Lower leg skin (tissue), 4 donors: ENCODE data around the gene SLC1A7. TPM values are rescaled to one million over a fixed set of nuclear protein-coding genes. Genes with fewer than 3 reads are reported as not detected.

ENCODE experiments used
- DNase-seq, 2 donors: peaks; one replicate each; pipeline ENCODE4 v3.0.0-alpha.2; 2019; ENCODE audit warnings: low spot score in 2 of 2
- H3K4me3 ChIP-seq: fragments of 200-600 bp; sonication (generic); 2 replicates; pipeline ENCODE4 v1.5.1; 2017; ENCODE audit warnings: mild to moderate bottlenecking, low read depth; ENCODE audit not compliant: poor library complexity, severe bottlenecking
- POLR2A ChIP-seq, 2 donors: fragments of 450-650 bp; IDR thresholded peaks; one replicate each; pipeline ENCODE4 v1.6.1; 2016 to 2017; ENCODE audit warnings: antibody characterized with exemption in 2 of 2, mild to moderate bottlenecking in 1 of 2, moderate library complexity in 1 of 2
- WGBS, 2 donors: methylation state at CpG; one replicate each; pipeline ENCODE4 v1.1.5; 2018; 5-methylcytosine and 5-hydroxymethylcytosine counted together
- intact Hi-C: fragments of 100-400 bp; cut with DNase I; formaldehyde crosslinking; loops from one replicate; pipeline ENCODE4 v1.15.0; 2023; ENCODE audit warnings: low total_unique reads
- total RNA-seq, 4 donors: library from RNA; depleted of rRNA; stranded (reverse); fragments of >200 nt; gene quantifications; one replicate each; pipeline ENCODE4 v1.1.0, GENCODE V29; 2016
- TF ChIP-seq, protein P1 (sequence below), 3 donors: fragments of 450-650 bp; IDR thresholded peaks; one replicate each; pipeline ENCODE4 v1.5.1; 2016; ENCODE audit warnings: antibody characterized with exemption in 3 of 3, mild to moderate bottlenecking in 3 of 3, moderate library complexity in 2 of 3

SLC1A7 gene
- total RNA-seq, 4 donors from 2014 or later: not detected

DNA sequence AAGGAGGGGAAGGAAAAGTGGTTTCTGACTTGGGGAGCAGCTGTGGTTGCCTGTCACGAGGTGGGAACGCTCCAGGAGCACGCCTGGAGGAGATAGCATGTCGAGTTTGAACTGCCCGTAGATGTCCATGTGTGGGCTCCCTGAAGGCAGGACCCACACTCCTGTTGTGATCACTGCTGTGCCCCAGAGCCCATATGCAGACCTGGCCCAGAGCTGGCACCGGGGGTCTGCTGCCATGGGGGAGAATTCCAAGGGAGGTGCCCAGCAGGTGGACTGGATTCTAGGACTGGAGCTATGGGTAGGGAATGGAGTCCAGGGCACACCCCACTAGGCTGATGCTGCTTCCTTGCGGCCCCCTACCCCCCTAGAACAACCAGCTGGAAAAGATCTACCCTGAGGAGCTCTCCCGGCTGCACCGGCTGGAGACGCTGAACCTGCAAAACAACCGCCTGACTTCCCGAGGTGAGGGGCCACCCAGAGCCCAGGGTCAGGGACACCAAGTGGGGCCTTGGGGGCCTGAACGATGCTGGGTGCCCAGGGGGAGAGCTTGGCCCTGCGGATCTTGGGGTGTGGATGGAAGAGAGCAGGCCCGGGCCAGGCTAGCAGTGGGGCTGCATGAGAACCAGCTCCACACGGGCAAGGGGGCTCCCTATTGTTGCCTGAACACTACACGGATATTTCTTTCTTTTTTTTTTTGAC, 71.1 kb downstream of the SLC1A7 start:
- no peak overlapping the region for H3K4me3 ChIP-seq
- WGBS, 2 donors: 77 to 87% methylated on average over 16 of the region's 17 CpGs
- DNase-seq: peak in 1 of 2 donors; percentile 81
- intact Hi-C loops: no loop called here
- TF ChIP-seq, protein P1, sequence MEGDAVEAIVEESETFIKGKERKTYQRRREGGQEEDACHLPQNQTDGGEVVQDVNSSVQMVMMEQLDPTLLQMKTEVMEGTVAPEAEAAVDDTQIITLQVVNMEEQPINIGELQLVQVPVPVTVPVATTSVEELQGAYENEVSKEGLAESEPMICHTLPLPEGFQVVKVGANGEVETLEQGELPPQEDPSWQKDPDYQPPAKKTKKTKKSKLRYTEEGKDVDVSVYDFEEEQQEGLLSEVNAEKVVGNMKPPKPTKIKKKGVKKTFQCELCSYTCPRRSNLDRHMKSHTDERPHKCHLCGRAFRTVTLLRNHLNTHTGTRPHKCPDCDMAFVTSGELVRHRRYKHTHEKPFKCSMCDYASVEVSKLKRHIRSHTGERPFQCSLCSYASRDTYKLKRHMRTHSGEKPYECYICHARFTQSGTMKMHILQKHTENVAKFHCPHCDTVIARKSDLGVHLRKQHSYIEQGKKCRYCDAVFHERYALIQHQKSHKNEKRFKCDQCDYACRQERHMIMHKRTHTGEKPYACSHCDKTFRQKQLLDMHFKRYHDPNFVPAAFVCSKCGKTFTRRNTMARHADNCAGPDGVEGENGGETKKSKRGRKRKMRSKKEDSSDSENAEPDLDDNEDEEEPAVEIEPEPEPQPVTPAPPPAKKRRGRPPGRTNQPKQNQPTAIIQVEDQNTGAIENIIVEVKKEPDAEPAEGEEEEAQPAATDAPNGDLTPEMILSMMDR (IDR thresholded peaks at IDR 0.05): no peak
- no peak for TF ChIP-seq POLR2A (IDR thresholded peaks at IDR 0.05)

DNA sequence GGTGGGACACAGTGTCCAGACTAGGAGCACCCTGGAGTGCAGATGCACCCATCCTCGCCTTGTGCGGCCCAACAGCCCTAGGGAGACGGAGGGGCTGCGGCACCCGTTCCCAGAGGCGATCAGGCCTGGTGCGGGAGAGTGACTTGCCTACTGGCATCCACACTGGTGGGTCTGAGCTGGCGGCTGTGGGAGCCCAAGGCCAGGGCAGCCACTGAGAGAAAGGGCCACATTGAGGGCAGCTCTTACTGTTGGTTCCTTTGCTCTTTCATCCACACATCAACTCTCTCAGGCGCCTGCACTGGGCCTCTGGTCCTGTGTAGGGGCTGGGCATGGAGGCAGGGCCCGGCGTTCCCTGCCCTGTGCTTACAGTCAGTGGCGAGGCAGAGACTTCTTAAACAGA, 71.8 kb downstream of the SLC1A7 start:
- intact Hi-C loops: no loop called here
- peak in 1 of 2 donors; percentile 79 for DNase-seq
- 96 to 99% methylated on average over 12 of the region's 12 CpGs for WGBS, 2 donors
- no peak for TF ChIP-seq POLR2A (IDR thresholded peaks at IDR 0.05)
- TF ChIP-seq, protein P1 (IDR thresholded peaks at IDR 0.05): no peak
- no peak overlapping the region for H3K4me3 ChIP-seq

DNA sequence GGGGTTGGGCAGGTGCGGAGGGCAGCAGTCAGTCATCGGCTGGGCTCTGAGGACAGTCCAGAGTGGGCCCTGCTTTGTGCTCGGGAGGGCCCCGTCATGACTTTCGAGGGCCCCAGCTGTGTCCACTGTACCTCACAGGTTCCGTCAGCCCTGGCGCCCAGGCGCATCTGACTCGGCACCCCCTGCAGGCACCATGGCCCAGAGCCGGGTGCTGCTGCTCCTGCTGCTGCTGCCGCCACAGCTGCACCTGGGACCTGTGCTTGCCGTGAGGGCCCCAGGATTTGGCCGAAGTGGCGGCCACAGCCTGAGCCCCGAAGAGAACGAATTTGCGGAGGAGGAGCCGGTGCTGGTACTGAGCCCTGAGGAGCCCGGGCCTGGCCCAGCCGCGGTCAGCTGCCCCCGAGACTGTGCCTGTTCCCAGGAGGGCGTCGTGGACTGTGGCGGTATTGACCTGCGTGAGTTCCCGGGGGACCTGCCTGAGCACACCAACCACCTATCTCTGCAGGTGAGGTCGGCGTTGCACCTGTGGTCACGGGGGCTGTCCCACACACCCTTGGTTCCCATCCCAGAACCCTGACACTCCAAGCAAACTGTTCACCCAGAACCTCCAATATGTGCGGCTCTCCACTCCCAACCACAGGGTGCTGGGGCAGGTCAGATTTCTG, 72.6 kb downstream of the SLC1A7 start:
- H3K4me3 ChIP-seq: no peak overlapping the region
- 92 to 94% methylated on average over 19 to 22 of the region's 31 CpGs for WGBS, 2 donors
- intact Hi-C loops: loop anchor here (10.0 kb wide), 1 partner anchor 55 kb away; no protein-coding TSS in a partner anchor
- TF ChIP-seq, protein P1 (IDR thresholded peaks at IDR 0.05): no peak
- TF ChIP-seq POLR2A (IDR thresholded peaks at IDR 0.05): no peak
- peak in 1 of 2 donors; percentile 79 for DNase-seq

DNA sequence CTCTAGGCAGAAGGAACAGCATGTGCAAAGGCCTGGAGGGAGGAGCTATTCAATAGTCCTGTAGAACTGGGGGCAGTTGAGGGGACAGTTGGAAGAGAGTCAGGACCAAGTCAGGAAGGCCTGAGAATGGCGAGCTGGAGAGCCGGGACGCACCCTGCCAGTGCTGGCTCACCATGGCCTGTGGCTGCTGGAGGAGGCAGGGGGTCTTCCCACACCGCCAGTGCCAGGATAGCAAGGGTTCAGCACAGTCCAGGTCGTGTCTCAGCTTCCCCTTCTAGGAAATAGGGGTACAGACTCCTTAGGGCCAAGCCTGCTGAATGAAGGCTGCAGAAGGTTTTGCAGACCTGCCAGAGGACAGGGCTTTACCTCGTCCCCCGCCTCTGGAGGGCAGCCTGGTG, 73.2 kb downstream of the SLC1A7 start:
- intact Hi-C loops: loop anchor here (10.0 kb wide), 1 partner anchor 54 kb away; no protein-coding TSS in a partner anchor
- no peak for DNase-seq

DNA sequence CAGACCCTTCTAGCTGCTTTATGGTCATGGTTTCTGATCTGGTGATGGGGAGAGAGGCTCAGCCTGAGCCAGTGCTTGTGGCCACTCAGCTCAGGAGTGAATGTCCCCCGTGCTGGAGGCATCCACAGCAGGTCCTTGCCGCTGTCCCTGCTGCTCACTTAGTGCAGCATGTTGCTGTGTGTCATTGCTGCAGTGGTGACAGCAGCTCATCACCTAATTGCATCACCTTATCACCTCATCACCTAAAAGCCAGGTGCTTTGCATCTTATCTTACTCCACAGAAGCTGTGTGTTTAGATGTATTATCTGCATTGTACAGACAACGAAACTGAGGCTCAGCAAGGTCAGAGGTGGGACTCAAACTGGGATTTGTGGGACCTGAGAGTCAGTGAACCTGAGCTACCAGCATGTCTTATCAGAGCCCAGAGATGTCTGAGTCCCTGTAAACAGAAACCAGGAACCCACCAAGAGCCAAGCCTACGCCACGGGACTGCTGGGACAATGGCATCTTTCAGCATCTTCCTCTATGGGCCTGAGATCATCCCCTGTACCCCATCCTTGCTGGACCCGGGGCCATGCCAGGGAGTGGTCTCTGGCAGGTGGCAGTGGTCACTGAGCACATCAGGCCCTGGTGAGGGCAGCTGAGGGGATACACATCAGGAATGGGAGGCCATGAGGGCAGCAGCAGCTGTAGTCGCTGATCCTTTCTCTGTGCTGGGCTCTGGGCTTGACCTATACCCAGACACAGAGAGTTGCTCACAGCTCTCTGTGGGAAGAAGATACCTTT, 73.9 kb downstream of the SLC1A7 start:
- TF ChIP-seq, protein P1 (IDR thresholded peaks at IDR 0.05): no peak
- no peak for TF ChIP-seq POLR2A (IDR thresholded peaks at IDR 0.05)
- WGBS, 2 donors: 84 to 89% methylated on average over 6 to 7 of the region's 7 CpGs
- no peak for DNase-seq
- intact Hi-C loops: loop anchor here (10.0 kb wide), 1 partner anchor 54 kb away; no protein-coding TSS in a partner anchor
- no peak overlapping the region for H3K4me3 ChIP-seq

More for the DNA sequence above, 73.2 kb downstream of the SLC1A7 start:
- WGBS, 2 donors: 90 to 92% methylated on average over 6 of the region's 7 CpGs
- TF ChIP-seq, protein P1 (IDR thresholded peaks at IDR 0.05): no peak
- no peak for TF ChIP-seq POLR2A (IDR thresholded peaks at IDR 0.05)
- H3K4me3 ChIP-seq: no peak overlapping the region
